Measurements from ENCODE around the gene ABCA13.

Gene ABCA13

GRCh38 chr7:48551652-48552051 is 380.4 kb downstream of the ABCA13 start:
- Histone ChIP-seq H3K36me3 (ENCODE audit: control insufficient read depth in 2 of 2, insufficient read depth in 1 of 2, low read length in 2 of 2) (no peaks in the 10 kb centered on the region), H3K9me3 (ENCODE audit: control insufficient read depth, insufficient read depth, low read depth, low read length) (no peaks in the 10 kb centered on the region), H3K4me3 (ENCODE audit: low read depth, low read length) (no peak overlapping the region), H3K4me1 (ENCODE audit: control insufficient read depth, insufficient read depth, low read length) (no peaks in the 10 kb centered on the region), H3K27ac (ENCODE audit: extremely low read depth, low read depth, low read length) (no peak overlapping the region)
- ChIA-PET POLR2A (no interaction called here), CTCF (no interaction called here)
- TF ChIP-seq ZNF785 (tag by site-specific recombination; IDR thresholded peaks at IDR 0.05) (no peak), ZNF514 (tag by site-specific recombination; IDR thresholded peaks at IDR 0.05) (no peak), PRDM10 (tag by site-specific recombination; IDR thresholded peaks at IDR 0.05) (no peak), ZNF621 (tag by site-specific recombination; IDR thresholded peaks at IDR 0.05) (no peak), GLIS1 (tag by site-specific recombination; IDR thresholded peaks at IDR 0.05) (no peak), ZBTB48 (tag by site-specific recombination; IDR thresholded peaks at IDR 0.05) (no peak), ZNF175 (tag by site-specific recombination; IDR thresholded peaks at IDR 0.05) (no peak)

GRCh38 chr7:48563334-48563733 is 392.1 kb downstream of the ABCA13 start:
- Histone ChIP-seq H3K36me3 (ENCODE audit: control insufficient read depth in 2 of 2, insufficient read depth in 1 of 2, low read length in 2 of 2) (no peaks in the 10 kb centered on the region), H3K4me1 (ENCODE audit: control insufficient read depth, insufficient read depth, low read length) (no peaks in the 10 kb centered on the region), H3K9me3 (ENCODE audit: control insufficient read depth, insufficient read depth, low read depth, low read length) (no peaks in the 10 kb centered on the region), H3K27ac (ENCODE audit: extremely low read depth, low read depth, low read length) (no peak overlapping the region), H3K4me3 (ENCODE audit: low read depth, low read length) (no peak overlapping the region)
- CTCF ChIA-PET: no interaction called here
- POLR2A ChIA-PET: no interaction called here
- TF ChIP-seq ZNF701 (tag by site-specific recombination; IDR thresholded peaks at IDR 0.05) (no peak), SCRT1 (tag by site-specific recombination; IDR thresholded peaks at IDR 0.05; ENCODE audit: borderline replicate concordance) (no peak), ZBTB10 (tag by site-specific recombination; IDR thresholded peaks at IDR 0.05) (no peak), ZBTB1 (tag by site-specific recombination; IDR thresholded peaks at IDR 0.05) (no peak), ZBTB7A (tag by site-specific recombination; IDR thresholded peaks at IDR 0.05; ENCODE audit: low read depth) (no peak), ZNF174 (tag by site-specific recombination; IDR thresholded peaks at IDR 0.05) (no peak), ZNF335 (tag by site-specific recombination; conservative IDR thresholded peaks at IDR 0.05) (no peak), ZNF660 (tag by site-specific recombination; IDR thresholded peaks at IDR 0.05) (no peak), ZNF830 (tag by site-specific recombination; IDR thresholded peaks at IDR 0.05; ENCODE audit: low read depth) (no peak), ZNF266 (tag by site-specific recombination; IDR thresholded peaks at IDR 0.05; ENCODE audit: low read depth) (no peak), ZSCAN18 (tag by site-specific recombination; IDR thresholded peaks at IDR 0.05) (no peak), PRDM10 (tag by site-specific recombination; IDR thresholded peaks at IDR 0.05) (no peak), ZNF404 (tag by site-specific recombination; IDR thresholded peaks at IDR 0.05) (no peak), ZNF560 (tag by site-specific recombination; IDR thresholded peaks at IDR 0.05; ENCODE audit: borderline replicate concordance) (no peak), ZNF514 (tag by site-specific recombination; IDR thresholded peaks at IDR 0.05) (no peak), GLI2 (tag by site-specific recombination; IDR thresholded peaks at IDR 0.05; ENCODE audit: borderline replicate concordance, low read depth) (no peak), ZNF837 (tag by site-specific recombination; IDR thresholded peaks at IDR 0.05) (no peak), KLF16 (tag by site-specific recombination; IDR thresholded peaks at IDR 0.05) (no peak)
